ENCODE data around the gene GNL1.
"Not testable (repeated sequence)": the region's sequence is repeated elsewhere in the genome, so short reads cannot be mapped to it uniquely, and the experiment has no call there.

GNL1 gene

DNA sequence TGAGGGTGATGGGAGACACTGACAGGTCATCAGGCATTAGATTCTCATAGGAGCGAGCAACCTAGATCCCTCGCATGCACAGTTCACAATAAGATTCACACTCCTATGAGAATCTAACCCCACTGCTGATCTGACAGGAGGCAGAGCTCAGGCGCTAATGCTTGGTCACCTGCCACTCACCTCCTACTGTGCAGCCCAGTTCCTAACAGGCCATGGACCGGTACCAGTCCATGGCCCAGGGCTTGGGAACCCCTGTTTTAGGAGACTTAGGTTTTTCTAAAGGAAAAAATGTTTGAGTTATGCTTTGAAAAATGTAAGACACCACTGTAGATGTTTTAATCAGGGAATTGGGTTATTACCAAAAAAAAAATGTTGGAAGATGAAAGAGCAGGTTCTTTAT is 60.3 kb downstream of the GNL1 start:
- DNase-seq (ENCODE audit: low read depth), result no peak

DNA sequence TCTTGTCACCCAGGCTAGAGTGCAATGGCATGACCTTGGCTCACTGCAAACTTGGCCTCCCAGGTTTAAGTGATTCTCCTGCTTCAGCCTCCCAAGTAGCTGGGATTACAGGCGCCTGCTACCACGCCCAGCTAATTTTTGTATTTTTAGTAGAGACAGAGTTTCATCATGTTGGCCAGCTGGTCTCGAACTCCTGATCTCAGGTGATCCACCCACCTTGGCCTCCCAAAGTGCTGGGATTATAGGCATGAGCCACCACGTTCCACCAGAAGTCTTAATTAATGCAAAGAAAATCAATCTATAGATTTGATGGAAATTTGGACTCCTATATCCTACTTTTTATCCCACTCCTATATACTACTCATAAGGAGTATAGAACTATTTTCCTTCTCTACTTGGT is 61.2 kb downstream of the GNL1 start:
- DNase-seq (ENCODE audit: low read depth), result not testable (repeated sequence)

DNA sequence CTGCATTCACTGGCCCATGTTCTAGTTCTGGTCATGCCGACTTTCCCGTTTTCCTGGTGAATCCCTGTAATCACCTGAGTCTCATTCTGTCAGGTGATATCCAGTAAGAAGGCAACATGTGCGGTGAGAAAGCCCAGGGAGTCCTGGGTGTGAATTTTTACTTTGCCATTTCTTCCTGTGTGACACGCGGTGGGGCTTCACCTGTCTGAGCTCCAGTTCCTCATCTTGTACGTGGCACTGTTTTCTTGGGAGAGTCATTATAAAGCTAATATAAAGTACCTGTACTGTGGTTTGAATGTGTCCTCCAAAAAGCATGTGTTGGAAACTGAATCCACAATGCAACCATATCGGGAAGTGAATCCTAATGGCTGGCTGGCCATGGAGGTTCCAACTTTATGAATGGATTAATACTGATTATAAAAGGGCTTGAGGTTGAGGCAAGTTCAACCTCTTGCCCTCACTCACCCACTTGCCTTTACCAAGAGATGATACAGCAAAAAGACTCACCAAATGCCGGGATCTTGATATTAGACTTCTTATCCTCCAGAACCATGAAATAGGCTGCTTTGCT is 61.9 kb downstream of the GNL1 start:
- no peak for DNase-seq (ENCODE audit: low read depth)

DNA sequence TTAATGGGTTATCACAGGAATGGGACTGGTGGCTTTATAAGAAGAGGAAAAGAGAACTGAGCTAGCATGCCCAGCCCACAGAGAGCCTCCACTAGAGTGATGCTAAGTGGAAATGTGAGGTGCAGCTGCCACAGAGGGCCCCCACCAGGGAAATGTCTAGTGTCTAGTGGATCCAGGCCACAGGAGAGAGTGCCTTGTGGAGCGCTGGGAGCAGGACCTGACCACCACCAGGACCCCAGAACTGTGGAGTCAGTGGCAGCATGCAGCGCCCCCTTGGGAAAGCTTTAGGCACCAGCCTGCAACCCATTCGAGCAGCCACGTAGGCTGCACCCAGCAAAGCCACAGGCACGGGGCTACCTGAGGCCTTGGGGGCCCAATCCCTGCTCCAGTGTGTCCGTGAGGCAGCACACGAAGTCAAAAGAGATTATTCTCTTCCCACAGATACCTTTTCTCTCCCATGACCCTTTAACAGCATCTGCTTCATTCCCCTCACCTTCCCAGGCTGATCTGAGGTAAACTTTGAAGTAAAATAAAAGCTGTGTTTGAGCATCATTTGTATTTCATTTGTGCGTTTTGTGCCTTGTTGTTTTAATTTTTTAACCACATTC is 62.5 kb downstream of the GNL1 start:
- no peak for DNase-seq (ENCODE audit: low read depth)

DNA sequence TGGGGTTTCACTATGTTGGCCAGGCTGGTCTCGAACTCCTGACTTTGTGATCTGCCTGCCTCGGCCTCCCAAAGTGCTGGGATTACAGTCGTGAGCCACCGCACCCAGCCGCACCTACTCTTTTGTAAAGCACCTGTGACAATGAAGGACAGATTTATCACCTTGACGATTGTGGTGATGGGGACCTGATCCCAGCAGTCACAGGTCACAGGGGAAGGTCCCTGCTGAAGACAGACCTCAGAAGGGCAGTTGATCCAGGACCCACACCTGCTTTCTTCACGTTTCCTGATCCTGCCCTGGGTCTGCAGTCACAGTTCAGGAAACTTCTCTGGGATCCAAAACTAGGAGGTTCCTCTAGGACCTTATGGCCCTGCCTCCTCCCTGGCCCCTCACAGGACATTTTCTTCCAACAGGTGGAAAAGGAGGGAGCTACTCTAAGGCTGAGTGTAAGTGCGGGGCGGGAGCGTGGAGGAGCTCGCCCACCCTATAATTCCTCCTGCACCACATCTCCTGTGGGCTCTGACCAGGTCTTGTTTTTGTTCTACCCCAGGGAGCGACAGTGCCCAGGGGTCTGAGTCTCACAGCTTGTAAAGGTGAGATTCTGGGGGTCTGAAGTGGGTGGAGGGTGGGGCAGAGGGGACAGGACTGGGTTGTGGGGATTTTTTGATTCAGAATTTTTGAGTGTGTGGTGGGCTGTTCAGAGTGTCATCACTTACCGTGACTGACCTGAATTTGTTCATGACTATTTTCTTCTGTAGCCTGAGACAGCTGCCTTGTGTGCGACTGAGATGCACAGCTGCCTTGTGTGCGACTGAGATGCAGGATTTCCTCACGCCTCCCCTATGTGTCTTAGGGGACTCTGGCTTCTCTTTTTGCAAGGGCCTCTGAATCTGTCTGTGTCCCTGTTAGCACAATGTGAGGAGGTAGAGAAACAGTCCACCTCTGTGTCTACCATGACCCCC is 64.0 kb downstream of the GNL1 start:
- DNase-seq (ENCODE audit: low read depth), result no peak

All from stimulated activated CD8-positive, alpha-beta memory T cell treated with anti-CD3 and anti-CD28 coated beads, Interleukin-4, amount 100 ng/mL, for 24 hours (primary cell).